Measurements from ENCODE around the gene INO80B. TPM values are rescaled to one million over a fixed set of nuclear protein-coding genes. Genes with fewer than 3 reads are reported as not detected.

INO80B gene
- total and polyA plus RNA-seq, 9 of the 15 experiments (the other 6 are each of a cell fraction or from before 2014, with no cell fraction given), result 0.41 to 22.6 (median 9.0) TPM

- TF ChIP-seq, protein P1, sequence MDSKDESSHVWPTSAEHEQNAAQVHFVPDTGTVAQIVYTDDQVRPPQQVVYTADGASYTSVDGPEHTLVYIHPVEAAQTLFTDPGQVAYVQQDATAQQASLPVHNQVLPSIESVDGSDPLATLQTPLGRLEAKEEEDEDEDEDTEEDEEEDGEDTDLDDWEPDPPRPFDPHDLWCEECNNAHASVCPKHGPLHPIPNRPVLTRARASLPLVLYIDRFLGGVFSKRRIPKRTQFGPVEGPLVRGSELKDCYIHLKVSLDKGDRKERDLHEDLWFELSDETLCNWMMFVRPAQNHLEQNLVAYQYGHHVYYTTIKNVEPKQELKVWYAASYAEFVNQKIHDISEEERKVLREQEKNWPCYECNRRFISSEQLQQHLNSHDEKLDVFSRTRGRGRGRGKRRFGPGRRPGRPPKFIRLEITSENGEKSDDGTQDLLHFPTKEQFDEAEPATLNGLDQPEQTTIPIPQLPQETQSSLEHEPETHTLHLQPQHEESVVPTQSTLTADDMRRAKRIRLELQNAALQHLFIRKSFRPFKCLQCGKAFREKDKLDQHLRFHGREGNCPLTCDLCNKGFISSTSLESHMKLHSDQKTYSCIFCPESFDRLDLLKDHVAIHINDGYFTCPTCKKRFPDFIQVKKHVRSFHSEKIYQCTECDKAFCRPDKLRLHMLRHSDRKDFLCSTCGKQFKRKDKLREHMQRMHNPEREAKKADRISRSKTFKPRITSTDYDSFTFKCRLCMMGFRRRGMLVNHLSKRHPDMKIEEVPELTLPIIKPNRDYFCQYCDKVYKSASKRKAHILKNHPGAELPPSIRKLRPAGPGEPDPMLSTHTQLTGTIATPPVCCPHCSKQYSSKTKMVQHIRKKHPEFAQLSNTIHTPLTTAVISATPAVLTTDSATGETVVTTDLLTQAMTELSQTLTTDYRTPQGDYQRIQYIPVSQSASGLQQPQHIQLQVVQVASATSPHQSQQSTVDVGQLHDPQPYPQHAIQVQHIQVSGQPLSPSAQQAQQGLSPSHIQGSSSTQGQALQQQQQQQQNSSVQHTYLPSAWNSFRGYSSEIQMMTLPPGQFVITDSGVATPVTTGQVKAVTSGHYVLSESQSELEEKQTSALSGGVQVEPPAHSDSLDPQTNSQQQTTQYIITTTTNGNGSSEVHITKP (IDR thresholded peaks at IDR 0.05; ENCODE audit: partially characterized antibody), result peak; percentile 13
- TF ChIP-seq FOXJ2 (tag; IDR thresholded peaks at IDR 0.05) (peak; percentile 59), SIX5 (IDR thresholded peaks at IDR 0.05; ENCODE audit: borderline replicate concordance in 1 of 2, insufficient read depth in 1 of 2, low read depth in 1 of 2, low read length in 2 of 2) (peak in 1 of 2 experiments; percentile 39; a peak in 1 of 4 replicates), POLR2A (conservative IDR thresholded peaks at IDR 0.05) (peak; percentile 95), SUPT5H (IDR thresholded peaks at IDR 0.05) (peak; percentile 96), ETV5 (CRISPR knock-in tag; IDR thresholded peaks at IDR 0.05; ENCODE audit: low read depth) (peak; percentile 96), TRIM28 (IDR thresholded peaks at IDR 0.05) (no peak), CTBP1 (IDR thresholded peaks at IDR 0.05; ENCODE audit: borderline replicate concordance) (peak; percentile 56), ASH1L (IDR thresholded peaks at IDR 0.05; ENCODE audit: borderline replicate concordance, low read depth, partially characterized antibody) (peak; percentile 47), JUND (IDR thresholded peaks at IDR 0.05; ENCODE audit: borderline replicate concordance, low read depth, low read length) (peak; percentile 47; the same call in 1 of the 2 replicates), JUND (tag; IDR thresholded peaks at IDR 0.05; ENCODE audit: borderline replicate concordance, low read depth, low read length) (peak; percentile 32; the same call in 1 of the 3 replicates), ZSCAN32 (CRISPR knock-in tag; IDR thresholded peaks at IDR 0.05) (no peak), IRF2 (CRISPR knock-in tag; IDR thresholded peaks at IDR 0.05) (no peak), SMAD1 (IDR thresholded peaks at IDR 0.05; ENCODE audit: low read depth, low read length, partially characterized antibody) (peak; percentile 61), NCOA1 (IDR thresholded peaks at IDR 0.05; ENCODE audit: low read depth) (peak; percentile 74), C11orf30 (IDR thresholded peaks at IDR 0.05; ENCODE audit: low read depth) (peak; percentile 98), POLR3G (IDR thresholded peaks at IDR 0.05; ENCODE audit: extremely low read depth, insufficient read length, insufficient replicate concordance) (no peak), TAF1 (IDR thresholded peaks at IDR 0.05; ENCODE audit: control insufficient read depth, extremely low read depth, insufficient read depth, low read length, severe bottlenecking) (peak; percentile 90), HNRNPK (IDR thresholded peaks at IDR 0.05; ENCODE audit: low read depth, low read length, poor library complexity, severe bottlenecking) (no peak), PHB2 (IDR thresholded peaks at IDR 0.05; ENCODE audit: low read depth) (no peak), DEAF1 (CRISPR knock-in tag; IDR thresholded peaks at IDR 0.05) (0 out of 2 replicates have a peak, but pooled peaks have one; percentile 20), SRSF3 (IDR thresholded peaks at IDR 0.05; ENCODE audit: insufficient read depth, low read length) (no peak), ZNF586 (CRISPR knock-in tag; conservative IDR thresholded peaks at IDR 0.05) (0 out of 2 replicates have a peak, but pooled peaks have one; percentile 9), TCF7 (IDR thresholded peaks at IDR 0.05; ENCODE audit: borderline replicate concordance) (no peak)
Observed at GRCh38 chr2:74472086-74472944, 17.4 kb downstream of the INO80B start, which contains the start of gene MRPL53 (continued).

Measured in K562 (cell line).